Breast epithelium (tissue), 3 donors: ENCODE measurements around the gene MED1.
"Not testable (repeated sequence)": the region's sequence is repeated elsewhere in the genome, so short reads cannot be mapped to it uniquely, and the experiment has no call there.

Source experiments
- POLR2A ChIP-seq: fragments of 450-650 bp; IDR thresholded peaks from one replicate; pipeline ENCODE4 v1.6.1; 2016; ENCODE audit warnings: antibody characterized with exemption, mild to moderate bottlenecking, moderate library complexity
- TF ChIP-seq, protein P1 (sequence below), 3 donors: fragments of 450-650 bp; IDR thresholded peaks; one replicate each; pipeline ENCODE4 v1.5.1; 2016 to 2017; ENCODE audit warnings: antibody characterized with exemption in 3 of 3, mild to moderate bottlenecking in 3 of 3, moderate library complexity in 3 of 3

DNA sequence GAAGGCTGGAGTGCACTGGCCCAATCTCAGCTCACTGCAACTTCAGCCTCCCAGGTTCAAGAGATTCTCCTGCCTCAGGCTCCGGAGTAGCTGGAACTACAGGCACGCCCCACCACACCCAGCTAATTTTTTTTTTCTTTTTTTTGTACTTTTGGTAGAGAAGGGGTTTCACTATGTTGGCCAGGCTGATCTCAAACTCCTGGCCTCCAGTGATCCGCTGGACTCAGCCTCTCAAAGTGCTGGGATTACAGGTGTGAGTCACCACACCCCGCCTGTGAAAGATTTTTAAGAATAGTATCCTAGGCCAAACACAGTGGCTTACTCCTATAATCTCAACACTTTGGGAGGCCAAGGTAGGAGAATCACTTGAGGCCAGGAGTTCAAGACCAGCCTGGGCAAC lies 83.3 kb downstream of the MED1 start:
- not testable (repeated sequence) for TF ChIP-seq POLR2A
- TF ChIP-seq, protein P1, sequence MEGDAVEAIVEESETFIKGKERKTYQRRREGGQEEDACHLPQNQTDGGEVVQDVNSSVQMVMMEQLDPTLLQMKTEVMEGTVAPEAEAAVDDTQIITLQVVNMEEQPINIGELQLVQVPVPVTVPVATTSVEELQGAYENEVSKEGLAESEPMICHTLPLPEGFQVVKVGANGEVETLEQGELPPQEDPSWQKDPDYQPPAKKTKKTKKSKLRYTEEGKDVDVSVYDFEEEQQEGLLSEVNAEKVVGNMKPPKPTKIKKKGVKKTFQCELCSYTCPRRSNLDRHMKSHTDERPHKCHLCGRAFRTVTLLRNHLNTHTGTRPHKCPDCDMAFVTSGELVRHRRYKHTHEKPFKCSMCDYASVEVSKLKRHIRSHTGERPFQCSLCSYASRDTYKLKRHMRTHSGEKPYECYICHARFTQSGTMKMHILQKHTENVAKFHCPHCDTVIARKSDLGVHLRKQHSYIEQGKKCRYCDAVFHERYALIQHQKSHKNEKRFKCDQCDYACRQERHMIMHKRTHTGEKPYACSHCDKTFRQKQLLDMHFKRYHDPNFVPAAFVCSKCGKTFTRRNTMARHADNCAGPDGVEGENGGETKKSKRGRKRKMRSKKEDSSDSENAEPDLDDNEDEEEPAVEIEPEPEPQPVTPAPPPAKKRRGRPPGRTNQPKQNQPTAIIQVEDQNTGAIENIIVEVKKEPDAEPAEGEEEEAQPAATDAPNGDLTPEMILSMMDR (IDR thresholded peaks at IDR 0.05) = not testable (repeated sequence)
